B cell (primary cell): ENCODE measurements around the gene ZNF618.

Source experiments
- EZH2 ChIP-seq: IDR thresholded peaks from 2 replicates; pipeline ENCODE4 v1.6.1; 2012; ENCODE audit warnings: borderline replicate concordance, low read depth, mild to moderate bottlenecking, moderate library complexity, low read length; ENCODE audit not compliant: insufficient read depth, poor library complexity, severe bottlenecking
- TF ChIP-seq, protein P1 (sequence below): fragments of 200-600 bp; IDR thresholded peaks from one replicate; pipeline ENCODE4 v1.8.0; 2022; ENCODE audit warnings: antibody characterized with exemption, mild to moderate bottlenecking

DNA sequence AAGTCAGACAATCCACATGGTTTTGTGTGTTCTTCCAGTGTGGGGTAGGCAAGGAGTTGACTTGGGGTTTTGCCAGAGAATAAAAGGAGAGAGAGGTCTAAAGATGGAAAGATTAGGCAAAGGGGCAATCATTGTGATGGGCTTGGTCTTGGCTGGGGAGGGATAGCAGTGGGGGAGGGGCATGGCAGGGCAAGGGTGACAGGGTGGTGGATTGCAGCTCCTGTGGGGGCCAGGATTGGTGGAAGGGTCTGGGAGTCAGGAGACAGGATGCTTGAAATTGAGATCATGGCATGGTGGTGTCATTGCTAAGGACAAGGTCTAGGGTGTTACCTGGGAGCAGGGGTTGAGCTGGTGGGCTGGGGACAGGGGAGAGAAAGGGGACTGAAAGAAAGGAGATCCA lies 57.6 kb downstream of the ZNF618 start:
- TF ChIP-seq, protein P1, sequence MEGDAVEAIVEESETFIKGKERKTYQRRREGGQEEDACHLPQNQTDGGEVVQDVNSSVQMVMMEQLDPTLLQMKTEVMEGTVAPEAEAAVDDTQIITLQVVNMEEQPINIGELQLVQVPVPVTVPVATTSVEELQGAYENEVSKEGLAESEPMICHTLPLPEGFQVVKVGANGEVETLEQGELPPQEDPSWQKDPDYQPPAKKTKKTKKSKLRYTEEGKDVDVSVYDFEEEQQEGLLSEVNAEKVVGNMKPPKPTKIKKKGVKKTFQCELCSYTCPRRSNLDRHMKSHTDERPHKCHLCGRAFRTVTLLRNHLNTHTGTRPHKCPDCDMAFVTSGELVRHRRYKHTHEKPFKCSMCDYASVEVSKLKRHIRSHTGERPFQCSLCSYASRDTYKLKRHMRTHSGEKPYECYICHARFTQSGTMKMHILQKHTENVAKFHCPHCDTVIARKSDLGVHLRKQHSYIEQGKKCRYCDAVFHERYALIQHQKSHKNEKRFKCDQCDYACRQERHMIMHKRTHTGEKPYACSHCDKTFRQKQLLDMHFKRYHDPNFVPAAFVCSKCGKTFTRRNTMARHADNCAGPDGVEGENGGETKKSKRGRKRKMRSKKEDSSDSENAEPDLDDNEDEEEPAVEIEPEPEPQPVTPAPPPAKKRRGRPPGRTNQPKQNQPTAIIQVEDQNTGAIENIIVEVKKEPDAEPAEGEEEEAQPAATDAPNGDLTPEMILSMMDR: no peak
- TF ChIP-seq EZH2: no peak
